Endothelial cell of umbilical vein (primary cell): ENCODE data around the gene AKNA.

ENCODE experiments used
- EZH2 ChIP-seq: IDR thresholded peaks from 2 replicates; pipeline ENCODE4 v1.6.1; 2012; ENCODE audit warnings: borderline replicate concordance, low read depth, mild to moderate bottlenecking, moderate library complexity, low read length, inconsistent platforms; ENCODE audit not compliant: severe bottlenecking
- GATA2 ChIP-seq: IDR thresholded peaks from 2 replicates; pipeline ENCODE4 v1.7.0; 2011; ENCODE audit warnings: low read depth, mild to moderate bottlenecking, moderate library complexity, mixed read lengths, low read length; ENCODE audit not compliant: insufficient read length, insufficient read depth
- JUN ChIP-seq: IDR thresholded peaks from 2 replicates; pipeline ENCODE4 v1.6.1; 2011; ENCODE audit warnings: borderline replicate concordance, low read depth; ENCODE audit not compliant: insufficient read length, insufficient read depth
- MYC ChIP-seq: IDR thresholded peaks from one replicate; pipeline ENCODE4 v1.6.1; 2011; ENCODE audit warnings: mild to moderate bottlenecking, low read depth, low read length
- POLR2A ChIP-seq: IDR thresholded peaks from 2 replicates; pipeline ENCODE4 v1.6.1; 2012; ENCODE audit warnings: low read depth, mild to moderate bottlenecking, control low read depth, low read length
- POLR2AphosphoS5 ChIP-seq: IDR thresholded peaks from 2 replicates; pipeline ENCODE4 v1.6.1; 2012; ENCODE audit warnings: low read depth, mild to moderate bottlenecking, control low read depth, low read length, moderate library complexity; ENCODE audit not compliant: insufficient read depth
- TF ChIP-seq, protein P1 (sequence below), 2 donors: IDR thresholded peaks; 1 replicate in 1 of 2; 2 replicates in 1 of 2; pipeline ENCODE4 v1.5.1; 2011; ENCODE audit warnings: low read length in 2 of 2, mild to moderate bottlenecking in 2 of 2, moderate library complexity in 2 of 2, control low read depth in 1 of 2, inconsistent platforms in 1 of 2, low read depth in 1 of 2; ENCODE audit not compliant: insufficient read depth in 1 of 2; ENCODE audit errors: extremely low read depth in 1 of 2
- TF ChIP-seq, protein P2 (sequence below): IDR thresholded peaks from 2 replicates; pipeline ENCODE4 v1.6.1; 2011; ENCODE audit not compliant: insufficient read depth, insufficient read length

- TF ChIP-seq, protein P1, sequence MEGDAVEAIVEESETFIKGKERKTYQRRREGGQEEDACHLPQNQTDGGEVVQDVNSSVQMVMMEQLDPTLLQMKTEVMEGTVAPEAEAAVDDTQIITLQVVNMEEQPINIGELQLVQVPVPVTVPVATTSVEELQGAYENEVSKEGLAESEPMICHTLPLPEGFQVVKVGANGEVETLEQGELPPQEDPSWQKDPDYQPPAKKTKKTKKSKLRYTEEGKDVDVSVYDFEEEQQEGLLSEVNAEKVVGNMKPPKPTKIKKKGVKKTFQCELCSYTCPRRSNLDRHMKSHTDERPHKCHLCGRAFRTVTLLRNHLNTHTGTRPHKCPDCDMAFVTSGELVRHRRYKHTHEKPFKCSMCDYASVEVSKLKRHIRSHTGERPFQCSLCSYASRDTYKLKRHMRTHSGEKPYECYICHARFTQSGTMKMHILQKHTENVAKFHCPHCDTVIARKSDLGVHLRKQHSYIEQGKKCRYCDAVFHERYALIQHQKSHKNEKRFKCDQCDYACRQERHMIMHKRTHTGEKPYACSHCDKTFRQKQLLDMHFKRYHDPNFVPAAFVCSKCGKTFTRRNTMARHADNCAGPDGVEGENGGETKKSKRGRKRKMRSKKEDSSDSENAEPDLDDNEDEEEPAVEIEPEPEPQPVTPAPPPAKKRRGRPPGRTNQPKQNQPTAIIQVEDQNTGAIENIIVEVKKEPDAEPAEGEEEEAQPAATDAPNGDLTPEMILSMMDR (IDR thresholded peaks at IDR 0.05; ENCODE audit: extremely low read depth in 1 of 2, insufficient read depth in 1 of 2, low read depth in 1 of 2, low read length in 2 of 2) = no peak
- TF ChIP-seq POLR2AphosphoS5 (no peak), POLR2A (no peak), EZH2 (no peak), GATA2 (no peak), MYC (no peak), JUN (no peak)
- TF ChIP-seq, protein P2, sequence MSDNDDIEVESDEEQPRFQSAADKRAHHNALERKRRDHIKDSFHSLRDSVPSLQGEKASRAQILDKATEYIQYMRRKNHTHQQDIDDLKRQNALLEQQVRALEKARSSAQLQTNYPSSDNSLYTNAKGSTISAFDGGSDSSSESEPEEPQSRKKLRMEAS = no peak
Observed at GRCh38 chr9:114289106-114289505, 98.7 kb downstream of the AKNA start.
